Bronchial epithelial cell (primary cell): ENCODE results near the gene SMYD4. TPM values are rescaled to one million over a fixed set of nuclear protein-coding genes. Genes with fewer than 3 reads are reported as not detected.

Experiments used
- DNase-seq: peaks from one replicate; pipeline ENCODE4 v3.0.0-alpha.2; 2010; ENCODE audit warnings: low read depth
- FAIRE-seq: peaks from 2 replicates; lab custom pipeline; 2011; peaks lifted over from hg19 to GRCh38; lab: Jason Lieb, UNC
- H3K27me3 ChIP-seq: 2 replicates; pipeline ENCODE4 v1.5.1; 2011; ENCODE audit warnings: low read length; ENCODE audit not compliant: control insufficient read depth, insufficient read depth
- H3K36me3 ChIP-seq: 2 replicates; pipeline ENCODE4 v1.5.1; 2011; ENCODE audit warnings: low read length; ENCODE audit not compliant: control insufficient read depth, insufficient read depth
- H3K4me3 ChIP-seq: 2 replicates; pipeline ENCODE4 v1.5.1; 2011; ENCODE audit warnings: mild to moderate bottlenecking, low read depth, low read length, control low read depth
- CTCF ChIP-seq: IDR thresholded peaks from 2 replicates; pipeline ENCODE4 v1.5.1; 2011; ENCODE audit warnings: mild to moderate bottlenecking, moderate library complexity, low read length, control low read depth, inconsistent platforms; ENCODE audit not compliant: insufficient read depth, severe bottlenecking
- total RNA-seq: library from RNA; depleted of rRNA; stranded (reverse); fragments of >200 nt; gene quantifications from 2 replicates; pipeline ENCODE4 v1.2.1, GENCODE V29; 2014

The SMYD4 gene, protein sequence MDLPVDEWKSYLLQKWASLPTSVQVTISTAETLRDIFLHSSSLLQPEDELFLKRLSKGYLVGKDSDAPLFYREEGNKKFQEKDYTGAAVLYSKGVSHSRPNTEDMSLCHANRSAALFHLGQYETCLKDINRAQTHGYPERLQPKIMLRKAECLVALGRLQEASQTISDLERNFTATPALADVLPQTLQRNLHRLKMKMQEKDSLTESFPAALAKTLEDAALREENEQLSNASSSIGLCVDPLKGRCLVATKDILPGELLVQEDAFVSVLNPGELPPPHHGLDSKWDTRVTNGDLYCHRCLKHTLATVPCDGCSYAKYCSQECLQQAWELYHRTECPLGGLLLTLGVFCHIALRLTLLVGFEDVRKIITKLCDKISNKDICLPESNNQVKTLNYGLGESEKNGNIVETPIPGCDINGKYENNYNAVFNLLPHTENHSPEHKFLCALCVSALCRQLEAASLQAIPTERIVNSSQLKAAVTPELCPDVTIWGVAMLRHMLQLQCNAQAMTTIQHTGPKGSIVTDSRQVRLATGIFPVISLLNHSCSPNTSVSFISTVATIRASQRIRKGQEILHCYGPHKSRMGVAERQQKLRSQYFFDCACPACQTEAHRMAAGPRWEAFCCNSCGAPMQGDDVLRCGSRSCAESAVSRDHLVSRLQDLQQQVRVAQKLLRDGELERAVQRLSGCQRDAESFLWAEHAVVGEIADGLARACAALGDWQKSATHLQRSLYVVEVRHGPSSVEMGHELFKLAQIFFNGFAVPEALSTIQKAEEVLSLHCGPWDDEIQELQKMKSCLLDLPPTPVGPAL
- 7.9 and 10.4 TPM in 2 replicates for total RNA-seq

DNA sequence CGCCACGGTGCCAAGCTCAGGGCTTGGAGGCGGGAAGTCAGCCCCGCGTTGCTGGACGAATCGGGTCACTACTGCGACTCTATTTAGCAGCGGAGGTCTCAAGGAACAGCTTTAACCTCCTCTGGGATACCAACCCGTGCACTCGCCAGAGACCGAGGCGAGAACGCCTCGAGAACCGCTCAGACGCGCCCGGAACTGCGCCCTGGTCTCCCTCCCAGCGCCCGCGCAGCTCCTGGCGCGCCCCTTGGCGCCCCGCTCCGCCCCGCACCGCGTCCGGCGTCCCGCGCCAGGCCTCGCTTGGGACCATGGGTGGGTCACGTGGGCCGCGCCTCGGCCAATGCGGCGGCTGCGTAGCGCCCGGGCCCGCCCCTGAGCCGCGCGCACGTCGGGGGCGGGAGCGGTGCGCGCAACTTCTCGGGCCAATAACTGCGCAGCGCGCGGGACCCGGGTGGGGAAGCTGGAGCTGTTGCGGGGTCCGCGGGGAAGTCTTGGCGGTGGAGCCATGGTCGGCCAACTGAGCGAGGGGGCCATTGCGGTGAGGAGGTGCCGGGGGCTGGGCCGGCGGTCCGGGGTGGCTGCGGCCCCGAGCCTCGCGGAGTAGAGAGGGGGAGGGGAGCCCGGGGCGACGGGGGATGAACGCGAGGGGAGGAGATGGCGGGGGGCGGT lies at the start of gene SMYD4, which contains the start of gene RPA1:
Gene SMYD4 (minus strand): TSS at position 311 of the 666 bp plus-strand sequence. CDS start 1,908 bp downstream, outside the sequence.
Gene RPA1 (plus strand): TSS at position 414 of the 666 bp plus-strand sequence. CDS start 89 bp downstream, at position 503.
- no peak for TF ChIP-seq CTCF
- FAIRE-seq (no peak), DNase-seq (peak; percentile 68)
- H3K4me3 ChIP-seq = peak within 1 kb of the TSS; percentile 72
- peaks cover 1% of the 10 kb centered on the region for H3K36me3 ChIP-seq
- H3K27me3 ChIP-seq = no peaks in the 10 kb centered on the region

DNA sequence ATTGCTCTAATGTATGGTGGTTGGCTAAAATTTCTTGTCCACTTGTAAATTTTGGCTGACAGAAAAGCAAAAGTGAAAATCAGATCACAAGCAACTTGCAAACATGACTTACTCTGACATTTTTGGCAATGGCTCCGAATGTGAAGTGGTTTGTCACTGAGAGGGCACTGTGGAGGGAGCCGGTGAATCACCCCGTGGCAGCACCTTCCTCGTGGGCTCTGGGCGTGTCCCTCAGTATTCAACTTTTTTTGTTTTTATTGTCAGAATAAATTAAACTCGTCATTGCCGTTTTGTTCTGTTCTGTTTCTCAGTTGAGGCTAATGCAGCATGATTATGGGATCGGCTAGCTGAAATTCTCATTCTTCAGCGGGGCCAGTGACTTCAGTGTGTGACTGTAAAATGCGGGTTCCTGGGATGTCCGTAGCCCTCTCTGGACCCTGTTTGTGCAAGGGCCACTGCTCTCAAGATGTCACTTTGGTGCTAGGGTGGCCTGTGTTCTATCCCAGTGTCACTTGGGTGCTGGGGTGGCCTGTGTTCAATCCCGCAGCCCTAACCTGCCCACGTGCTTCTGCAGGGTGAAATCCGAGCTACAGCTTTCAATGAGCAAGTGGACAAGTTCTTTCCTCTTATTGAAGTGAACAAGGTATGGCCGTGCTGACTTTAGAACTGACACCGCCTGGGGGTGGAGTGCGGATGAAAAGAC lies 48.9 kb upstream of the SMYD4 start:
- Histone ChIP-seq H3K27me3 (no peaks in the 10 kb centered on the region), H3K36me3 (peaks cover 27% of the 10 kb centered on the region), H3K4me3 (no peak overlapping the region)
- TF ChIP-seq CTCF = no peak
- DNase-seq = peak; percentile 10
- no peak for FAIRE-seq

- Histone ChIP-seq H3K4me3 (no peak overlapping the region), H3K27me3 (no peaks in the 10 kb centered on the region), H3K36me3 (peaks cover 32% of the 10 kb centered on the region)
- no peak for TF ChIP-seq CTCF
- no peak for DNase-seq
- no peak for FAIRE-seq
Observed at GRCh38 chr17:1875597-1875996, 45.9 kb upstream of the SMYD4 start.

- FAIRE-seq = no peak
- peaks cover 17% of the 10 kb centered on the region for H3K36me3 ChIP-seq
Observed at GRCh38 chr17:1873418-1873817, 43.7 kb upstream of the SMYD4 start.

More at GRCh38 chr17:1873418-1873817, 43.7 kb upstream of the SMYD4 start:
- TF ChIP-seq CTCF = no peak
- Histone ChIP-seq H3K4me3 (no peak overlapping the region), H3K27me3 (no peaks in the 10 kb centered on the region)
- no peak for DNase-seq
